BLaER1 treated with 17β-estradiol and CSF1 and Interleukin-3, amounts not matched to agents 10 nM and 100 nM (cell line): ENCODE data around the gene MMRN2.

ENCODE experiments used
- H3K27ac ChIP-seq, 11 experiments: shearing (Covaris generic); formaldehyde crosslinking; 2 replicates each; pipeline ENCODE4 v1.8.1; 2022
- H3K27me3 ChIP-seq, 11 experiments: shearing (Covaris generic); formaldehyde crosslinking; 2 replicates each; pipeline ENCODE4 v1.8.1; 2022
- H3K36me3 ChIP-seq, 11 experiments: shearing (Covaris generic); formaldehyde crosslinking; 2 replicates each; pipeline ENCODE4 v1.8.1; 2022
- H3K4me1 ChIP-seq, 10 experiments: shearing (Covaris generic); formaldehyde crosslinking; 2 replicates each; pipeline ENCODE4 v1.8.1; 2022
- H3K4me2 ChIP-seq, 11 experiments: shearing (Covaris generic); formaldehyde crosslinking; 2 replicates each; pipeline ENCODE4 v1.8.1; 2022
- H3K4me3 ChIP-seq, 10 experiments: shearing (Covaris generic); formaldehyde crosslinking; 2 replicates each; pipeline ENCODE4 v1.8.1; 2022
- H3K9ac ChIP-seq, 11 experiments: shearing (Covaris generic); formaldehyde crosslinking; 2 replicates each; pipeline ENCODE4 v1.8.1; 2022
- H3K9me3 ChIP-seq, 11 experiments: shearing (Covaris generic); formaldehyde crosslinking; replicated peaks in 1 of 11; 2 replicates each; pipeline ENCODE4 v1.8.1; 2022
- H4K20me1 ChIP-seq, 11 experiments: shearing (Covaris generic); formaldehyde crosslinking; 2 replicates each; pipeline ENCODE4 v1.8.1; 2022
- Cebpa-rat ChIP-seq, 11 experiments: shearing (Covaris generic); IDR thresholded peaks; 2 replicates each; pipeline ENCODE4 v1.8.1; 2022

The MMRN2 gene

DNA sequence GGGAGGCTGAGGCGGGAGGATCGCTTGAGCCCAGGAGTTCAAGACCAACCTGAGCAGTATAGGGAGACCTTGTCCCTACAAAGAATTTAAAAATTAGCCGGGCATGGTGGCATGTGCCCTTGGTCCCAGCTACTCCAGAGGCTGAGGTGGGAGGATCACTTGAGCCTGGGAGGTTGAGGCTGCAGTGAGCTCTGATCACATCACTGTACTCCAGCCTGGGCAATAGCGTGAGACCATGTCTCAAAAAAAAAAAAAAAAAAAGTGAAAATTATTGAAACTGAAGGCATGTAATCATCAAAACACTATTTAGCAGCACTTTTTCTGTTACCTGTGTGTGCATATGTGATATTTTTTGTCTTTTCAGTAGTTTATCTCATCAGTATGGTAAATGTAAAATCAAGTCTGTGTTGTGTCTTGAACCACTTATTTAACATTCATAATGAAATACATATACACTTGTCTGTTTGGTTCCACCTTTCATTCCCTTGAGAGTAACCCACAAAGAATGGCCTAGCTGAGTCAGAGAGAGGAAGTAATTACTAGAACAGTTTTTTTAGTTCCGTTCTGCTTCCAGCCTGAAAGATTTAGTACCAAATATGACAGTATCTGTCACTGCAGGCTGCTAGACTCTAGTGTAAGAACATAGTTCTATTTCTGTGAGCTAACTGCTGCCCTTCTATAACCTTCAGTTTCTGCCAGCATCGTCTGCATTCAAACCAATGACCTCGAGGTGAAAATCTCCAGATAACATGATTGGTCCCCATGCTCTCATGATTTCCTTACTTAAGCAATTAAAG lies 68.6 kb downstream of the MMRN2 start:
- no peak for TF ChIP-seq Cebpa-rat (IDR thresholded peaks at IDR 0.05)
- no peaks in the 10 kb centered on the region for H3K9me3 ChIP-seq
- peak overlapping the region; percentile 25 to 72 (median 54) for H3K4me2 ChIP-seq
- H3K36me3 ChIP-seq, result no peaks in the 10 kb centered on the region
- no peak overlapping the region for H3K9ac ChIP-seq
- H3K4me1 ChIP-seq, result peaks cover 13 to 18% (median 15%) of the 10 kb centered on the region in 10 experiments
- H4K20me1 ChIP-seq, result no peaks in the 10 kb centered on the region
- no peaks in the 10 kb centered on the region for H3K27me3 ChIP-seq
- no peak overlapping the region for H3K27ac ChIP-seq
- H3K4me3 ChIP-seq, result no peak overlapping the region
